ENCODE measurements around the gene HCN3.

The HCN3 gene

DNA sequence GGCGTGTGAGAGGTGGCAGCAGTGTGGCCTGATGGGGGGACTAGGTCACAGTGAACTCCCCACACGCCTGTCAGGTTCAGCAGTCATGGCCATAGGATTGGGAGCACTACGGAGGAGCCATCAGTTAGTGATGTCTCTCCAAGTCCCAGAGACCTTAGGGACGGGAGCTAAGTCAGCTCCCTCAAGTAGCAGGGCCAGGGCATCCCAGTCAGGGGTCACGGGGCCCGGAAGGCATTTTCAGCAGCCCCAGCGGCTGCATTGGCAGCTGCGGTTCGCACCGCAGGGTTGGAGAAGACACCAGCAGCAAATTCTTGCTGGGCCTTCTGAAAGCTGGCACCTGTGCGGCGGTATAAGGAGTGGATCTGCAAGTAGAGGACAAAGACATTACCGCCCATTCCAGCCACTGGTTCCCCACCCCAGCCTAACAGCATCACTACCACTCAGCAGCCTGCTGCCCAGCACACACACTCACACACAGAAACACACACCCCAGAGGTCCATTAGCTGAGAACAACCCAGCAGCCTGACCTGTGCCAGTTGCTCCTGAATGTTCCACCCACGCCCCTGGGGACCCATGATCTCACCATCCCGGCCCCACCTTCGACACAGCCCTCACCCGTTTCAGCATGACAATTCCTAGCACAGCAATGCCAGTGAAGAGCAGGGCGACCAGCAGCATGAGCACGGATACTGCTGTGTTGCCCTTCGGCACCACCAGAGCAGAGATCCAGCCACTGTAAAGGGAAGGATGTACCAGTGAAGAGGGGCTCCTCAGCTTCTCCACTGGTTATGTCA is 21.0 kb upstream of the HCN3 start:
- DNase-seq (ENCODE audit: insufficient read length, low spot score) (no peak), FAIRE-seq (no peak)
- TF ChIP-seq, protein P1, sequence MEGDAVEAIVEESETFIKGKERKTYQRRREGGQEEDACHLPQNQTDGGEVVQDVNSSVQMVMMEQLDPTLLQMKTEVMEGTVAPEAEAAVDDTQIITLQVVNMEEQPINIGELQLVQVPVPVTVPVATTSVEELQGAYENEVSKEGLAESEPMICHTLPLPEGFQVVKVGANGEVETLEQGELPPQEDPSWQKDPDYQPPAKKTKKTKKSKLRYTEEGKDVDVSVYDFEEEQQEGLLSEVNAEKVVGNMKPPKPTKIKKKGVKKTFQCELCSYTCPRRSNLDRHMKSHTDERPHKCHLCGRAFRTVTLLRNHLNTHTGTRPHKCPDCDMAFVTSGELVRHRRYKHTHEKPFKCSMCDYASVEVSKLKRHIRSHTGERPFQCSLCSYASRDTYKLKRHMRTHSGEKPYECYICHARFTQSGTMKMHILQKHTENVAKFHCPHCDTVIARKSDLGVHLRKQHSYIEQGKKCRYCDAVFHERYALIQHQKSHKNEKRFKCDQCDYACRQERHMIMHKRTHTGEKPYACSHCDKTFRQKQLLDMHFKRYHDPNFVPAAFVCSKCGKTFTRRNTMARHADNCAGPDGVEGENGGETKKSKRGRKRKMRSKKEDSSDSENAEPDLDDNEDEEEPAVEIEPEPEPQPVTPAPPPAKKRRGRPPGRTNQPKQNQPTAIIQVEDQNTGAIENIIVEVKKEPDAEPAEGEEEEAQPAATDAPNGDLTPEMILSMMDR (IDR thresholded peaks at IDR 0.05; ENCODE audit: insufficient read depth, missing control alignments) = no peak

DNA sequence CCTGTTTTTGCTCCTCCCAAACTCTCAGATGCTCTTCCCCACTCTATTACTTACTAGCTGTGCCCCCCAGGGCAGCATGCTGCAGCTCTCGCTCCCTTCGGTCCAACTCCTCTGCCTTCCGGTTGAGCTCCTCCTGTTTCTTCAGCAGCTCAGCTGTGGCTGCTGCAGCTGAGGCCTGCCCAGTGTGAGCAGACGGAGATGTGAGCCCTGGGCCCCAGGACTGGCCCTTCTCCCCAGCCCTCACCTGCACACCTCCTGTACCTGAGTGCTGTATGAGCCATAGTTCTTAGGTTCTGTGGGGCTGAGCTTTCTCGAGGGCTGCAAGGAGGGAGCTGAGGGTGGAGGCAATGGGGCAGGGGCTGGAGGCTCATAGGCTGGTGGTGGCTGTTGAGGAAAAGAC is 17.0 kb upstream of the HCN3 start:
- TF ChIP-seq, protein P1 (IDR thresholded peaks at IDR 0.05; ENCODE audit: insufficient read depth, missing control alignments) = no peak

DNA sequence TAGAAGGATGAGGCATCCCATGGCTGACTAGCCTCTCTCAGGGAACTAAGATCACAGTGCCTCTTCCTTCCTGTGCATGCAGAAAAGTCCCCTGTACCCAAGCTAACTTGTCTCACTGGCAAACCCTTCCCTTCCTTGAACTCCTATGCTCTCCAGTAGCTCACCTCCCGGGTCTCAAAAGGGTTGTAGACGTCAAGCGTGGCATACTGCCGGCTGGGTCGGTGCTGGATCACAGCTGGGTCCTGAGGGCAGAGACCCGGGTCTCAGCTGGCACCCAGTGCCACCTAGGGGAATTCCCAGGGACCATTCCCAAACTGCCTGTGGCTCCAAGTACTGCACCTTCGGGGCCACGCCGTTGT is 15.8 kb upstream of the HCN3 start:
- TF ChIP-seq, protein P1 (IDR thresholded peaks at IDR 0.05; ENCODE audit: insufficient read depth, missing control alignments) = no peak
- DNase-seq (ENCODE audit: insufficient read length, low spot score) (no peak), FAIRE-seq (no peak)

More for the DNA sequence above, 17.0 kb upstream of the HCN3 start:
- DNase-seq (ENCODE audit: insufficient read length, low spot score) = no peak
- FAIRE-seq = no peak

DNA sequence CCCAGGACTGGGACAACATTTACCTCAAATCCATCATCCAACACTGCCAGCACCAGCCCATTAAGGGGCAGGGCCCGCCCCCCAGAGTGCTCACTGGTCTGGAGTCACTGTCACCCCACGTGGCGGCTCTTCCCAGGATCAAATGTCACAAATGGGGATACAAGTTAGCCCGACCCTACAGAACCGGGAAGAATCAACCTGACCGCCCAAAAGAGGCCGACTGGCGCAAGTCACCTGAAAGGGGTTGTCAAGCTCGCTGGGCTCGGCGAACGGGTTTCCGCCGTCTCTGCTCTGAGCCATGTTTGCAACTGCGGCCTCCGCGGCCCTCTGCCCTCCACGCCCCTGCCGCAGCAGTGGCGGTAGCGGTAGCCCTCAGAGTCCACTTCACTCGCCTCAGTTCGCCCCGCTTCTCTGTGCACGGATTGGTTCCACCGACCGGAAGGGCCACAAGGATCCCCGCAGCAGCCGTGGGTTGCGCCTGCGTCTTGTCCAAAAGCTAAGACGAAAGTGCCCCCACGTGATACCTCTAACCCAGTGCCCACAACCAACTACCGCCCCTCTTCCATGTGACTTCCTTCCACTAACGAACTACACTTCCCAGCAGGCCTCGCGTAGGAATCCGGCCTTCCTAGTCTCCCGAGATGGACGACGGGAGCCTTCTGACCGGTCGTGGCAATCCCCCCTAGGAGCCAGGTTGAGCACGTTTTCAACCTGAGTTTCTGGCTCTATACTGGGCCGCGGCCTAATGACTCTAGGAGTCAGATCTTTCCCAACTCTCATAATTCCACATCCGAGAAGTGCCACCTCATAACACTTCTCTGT is 15.2 kb upstream of the HCN3 start, which contains the start of gene SCAMP3:
TSS of gene SCAMP3 (minus strand) at position 509 of the 822 bp plus-strand sequence. CDS start at position 300, 209 bp downstream.
- TF ChIP-seq, protein P1 (IDR thresholded peaks at IDR 0.05; ENCODE audit: insufficient read depth, missing control alignments) = no peak
- peak; percentile 80 for FAIRE-seq
- DNase-seq (ENCODE audit: insufficient read length, low spot score) = peak; percentile 100

DNA sequence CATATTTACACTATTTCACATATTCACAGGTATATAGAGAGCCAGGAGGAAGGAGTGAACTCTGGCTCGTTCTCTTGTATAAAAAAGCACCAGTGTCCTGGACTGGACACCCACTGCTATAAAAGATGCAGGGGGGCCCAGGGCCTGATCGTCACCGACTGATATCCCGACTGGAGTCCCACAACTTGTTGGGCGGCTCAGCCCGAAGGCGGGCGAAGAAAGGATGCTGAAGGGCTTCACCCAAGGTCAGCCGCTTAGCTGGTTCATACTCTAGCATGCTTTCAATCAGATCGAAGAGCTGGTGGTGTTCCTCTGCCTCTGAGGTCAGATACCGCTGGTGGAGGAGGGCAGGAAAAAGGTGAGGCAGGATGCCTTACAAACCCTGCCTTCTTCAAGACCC is 14.2 kb upstream of the HCN3 start:
- TF ChIP-seq, protein P1 (IDR thresholded peaks at IDR 0.05; ENCODE audit: insufficient read depth, missing control alignments) = no peak
- no peak for DNase-seq (ENCODE audit: insufficient read length, low spot score)
- FAIRE-seq = no peak

DNA sequence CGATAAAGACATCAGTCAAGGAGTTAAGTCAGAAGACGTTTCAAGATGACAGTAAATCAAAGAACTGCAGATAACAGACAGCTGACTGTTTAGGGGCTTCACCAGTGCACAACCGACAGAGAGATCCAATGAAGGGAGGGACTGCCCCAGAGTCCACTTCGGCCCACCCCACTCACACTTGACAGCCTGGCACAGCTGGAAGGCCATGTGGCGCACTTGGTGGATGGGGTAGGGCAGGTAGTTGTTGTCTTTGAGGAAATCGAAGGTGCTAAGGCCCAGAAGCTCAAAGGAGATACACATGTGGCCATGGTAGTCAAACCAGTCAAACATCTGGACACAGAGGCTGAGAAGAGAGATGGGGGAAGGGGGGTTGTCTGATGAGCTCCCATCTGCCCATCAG is 10.7 kb upstream of the HCN3 start:
- TF ChIP-seq, protein P1 (IDR thresholded peaks at IDR 0.05; ENCODE audit: insufficient read depth, missing control alignments) = no peak
- FAIRE-seq (no peak), DNase-seq (ENCODE audit: insufficient read length, low spot score) (no peak)

Measured in D721Med (cell line).